GM19023 (cell line): ENCODE data around the gene SLC28A3.

Experiments
- ATAC-seq: cut with Tn5 transposase; IDR thresholded peaks from one replicate; pipeline ENCODE4 v1.9.1; 2021; ENCODE audit warnings: mild to moderate bottlenecking, moderate library complexity; ENCODE audit not compliant: unreplicated experiment

The SLC28A3 gene

DNA sequence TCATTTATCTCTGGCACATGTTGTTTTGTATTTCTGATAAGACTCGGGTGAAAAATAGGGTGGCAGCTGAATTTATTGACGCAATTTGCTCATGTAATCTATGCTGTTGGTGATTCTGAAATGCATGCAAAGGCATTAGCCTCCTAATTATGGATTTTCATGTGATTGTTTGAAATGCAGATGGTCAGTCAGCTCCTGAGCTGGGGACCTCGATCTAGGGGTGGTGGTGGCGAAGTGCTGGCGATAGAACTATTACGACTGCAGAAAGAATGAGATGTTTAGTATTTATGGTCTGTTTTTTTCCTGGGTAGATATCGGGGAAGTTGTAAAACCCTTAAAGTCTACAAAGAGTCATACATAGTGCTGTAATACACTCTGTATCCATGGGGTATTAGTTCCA is 88.6 kb downstream of the SLC28A3 start:
- no peak for ATAC-seq

DNA sequence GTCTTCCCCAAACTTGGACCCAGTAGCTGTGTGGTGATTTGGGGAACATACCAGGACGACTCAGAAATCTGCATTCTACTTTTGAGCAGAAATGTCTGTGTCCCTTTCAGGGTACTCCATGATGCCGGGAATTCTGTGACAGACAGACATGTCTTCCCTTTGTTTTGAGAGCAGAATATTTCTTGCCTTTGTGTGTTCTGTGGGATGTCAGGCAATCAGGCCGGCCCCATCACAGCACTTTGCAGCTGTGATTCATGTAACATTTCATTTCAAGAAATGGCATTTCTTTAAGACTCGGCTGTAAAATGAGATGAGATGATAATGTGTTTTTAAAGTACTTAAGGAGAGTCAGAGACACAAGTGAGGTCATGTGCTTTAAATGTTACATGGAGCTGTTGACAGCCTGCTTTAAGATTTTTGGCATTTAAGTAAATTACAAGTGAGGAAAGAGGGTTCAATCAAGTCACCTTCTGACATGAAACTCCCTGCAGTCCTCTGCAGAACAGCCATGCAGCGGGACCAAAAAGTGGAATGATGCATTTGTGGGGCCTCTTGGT is 98.7 kb downstream of the SLC28A3 start:
- ATAC-seq = no peak

GRCh38 chr9:84239343-84239742 is 101.2 kb downstream of the SLC28A3 start:
- no peak for ATAC-seq

- ATAC-seq = no peak
Measured at GRCh38 chr9:84238652-84239051, 101.9 kb downstream of the SLC28A3 start.

- no peak for ATAC-seq
Measured at GRCh38 chr9:84235511-84235910, 105.0 kb downstream of the SLC28A3 start.

GRCh38 chr9:84230355-84231145 is 110.0 kb downstream of the SLC28A3 start:
- ATAC-seq = no peak

DNA sequence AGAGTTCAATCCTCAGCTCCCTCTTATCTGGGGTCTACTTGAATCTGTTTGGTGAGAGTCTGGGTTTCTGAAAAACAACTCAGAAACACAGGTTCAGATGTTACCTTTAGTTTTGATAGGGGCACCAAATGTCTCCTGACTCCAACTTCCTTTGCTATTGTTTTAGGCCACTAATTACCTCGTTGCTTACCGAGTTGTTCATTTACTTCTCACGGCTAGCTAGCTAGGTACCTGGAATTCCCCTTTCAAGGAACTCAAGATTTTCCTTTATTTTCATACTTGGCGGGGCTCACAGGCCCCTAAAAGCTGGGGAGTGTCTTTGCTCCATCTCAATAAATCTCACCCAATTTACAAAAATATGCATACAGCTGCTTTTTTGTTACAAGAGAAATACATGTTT is 111.4 kb downstream of the SLC28A3 start:
- ATAC-seq = no peak

- no peak for ATAC-seq
Measured at GRCh38 chr9:84228130-84228720, 112.3 kb downstream of the SLC28A3 start.

GRCh38 chr9:84226126-84226525 is 114.4 kb downstream of the SLC28A3 start:
- ATAC-seq = no peak
